Endothelial cell of umbilical vein (primary cell): ENCODE measurements around the gene HOXA11. TPM values are rescaled to one million over a fixed set of nuclear protein-coding genes. Genes with fewer than 3 reads are reported as not detected.

ENCODE experiments used
- BruUV-seq: library from RNA; stranded (reverse); fragments of 400-500 nt; replicated peaks from 2 replicates; lab custom pipeline; 2021; lab: Mats Ljungman, UMichigan
- CTCF ChIA-PET: fragments of 300-600, 350-600 bp; sonication (Branson Sonifier 250); formaldehyde crosslinking; loops from one replicate; lab custom pipeline; 2021; ENCODE audit warnings: antibody characterized with exemption, inconsistent platforms; lab: Charles Lee
- POLR2A ChIA-PET: fragments of 300-600, 350-600 bp; sonication (Branson Sonifier 250); formaldehyde crosslinking; loops from one replicate; lab custom pipeline; 2021; ENCODE audit warnings: antibody characterized with exemption, inconsistent platforms; lab: Charles Lee
- DNase-seq: peaks from one replicate; pipeline ENCODE4 v3.0.0-alpha.2; 2011; ENCODE audit warnings: low read depth, low spot score
- FAIRE-seq: peaks from 2 replicates; lab custom pipeline; 2011; peaks lifted over from hg19 to GRCh38; lab: Jason Lieb, UNC
- H2AFZ ChIP-seq: 2 replicates; pipeline ENCODE4 v1.6.0; 2012; ENCODE audit warnings: low read depth, low read length, control low read depth, inconsistent platforms
- H3K27ac ChIP-seq: 2 replicates; pipeline ENCODE4 v1.5.1; 2011; ENCODE audit warnings: low read depth, mild to moderate bottlenecking, control low read depth, low read length, moderate library complexity; ENCODE audit not compliant: insufficient read depth
- H3K27me3 ChIP-seq, 2 experiments: 2 replicates each; pipeline versions ENCODE4 v1.6.0 to v1.6.1; 2011; ENCODE audit warnings: low read length in 2 of 2, mixed read lengths in 1 of 2; ENCODE audit not compliant: control insufficient read depth in 2 of 2, insufficient read depth in 2 of 2
- H3K36me3 ChIP-seq, 2 experiments: 2 replicates in 1 of 2; 3 replicates in 1 of 2; pipeline ENCODE4 v1.5.1; 2011; ENCODE audit warnings: low read length in 2 of 2, mild to moderate bottlenecking in 1 of 2, moderate library complexity in 1 of 2; ENCODE audit not compliant: control insufficient read depth in 2 of 2, insufficient read depth in 2 of 2; ENCODE audit errors: extremely low read depth in 1 of 2
- H3K4me1 ChIP-seq: 3 replicates; pipeline ENCODE4 v1.5.1; 2011; ENCODE audit warnings: mild to moderate bottlenecking, low read length; ENCODE audit not compliant: control insufficient read depth, insufficient read depth; ENCODE audit errors: extremely low read depth
- H3K4me2 ChIP-seq: 2 replicates; pipeline ENCODE4 v1.6.1; 2011; ENCODE audit warnings: low read length, control low read depth, mixed read lengths; ENCODE audit not compliant: insufficient read depth
- H3K4me3 ChIP-seq, 3 experiments: fragments of 200-600 bp in 1 of 3; sonication (generic), shearing (Covaris generic) in 1 of 3; replicated peaks in 1 of 3; 2 replicates each; pipeline ENCODE4 v1.5.1; 2011 to 2016; ENCODE audit warnings: control low read depth in 3 of 3, low read length in 3 of 3, mild to moderate bottlenecking in 2 of 3, inconsistent platforms in 1 of 3, low read depth in 1 of 3, moderate library complexity in 1 of 3; ENCODE audit not compliant: insufficient read depth in 1 of 3
- H3K79me2 ChIP-seq: 2 replicates; pipeline ENCODE4 v1.6.0; 2012; ENCODE audit warnings: low read length, inconsistent platforms; ENCODE audit not compliant: control insufficient read depth, insufficient read depth
- H3K9ac ChIP-seq: replicated peaks from 2 replicates; pipeline ENCODE3; 2011; ENCODE audit warnings: low read length, control low read depth; ENCODE audit not compliant: insufficient read depth; ENCODE audit errors: extremely low read depth
- H3K9me1 ChIP-seq: replicated peaks from 3 replicates; pipeline ENCODE4 v1.6.0; 2011; ENCODE audit warnings: mild to moderate bottlenecking, low read length; ENCODE audit not compliant: control insufficient read depth, insufficient read depth; ENCODE audit errors: extremely low read depth
- H3K9me3 ChIP-seq: replicated peaks from 2 replicates; pipeline ENCODE4 v1.5.1; 2012; ENCODE audit warnings: low read length, inconsistent platforms; ENCODE audit not compliant: control insufficient read depth, insufficient read depth
- H4K20me1 ChIP-seq: replicated peaks from 2 replicates; pipeline ENCODE3; 2011; ENCODE audit warnings: mild to moderate bottlenecking, low read length; ENCODE audit not compliant: control insufficient read depth, insufficient read depth; ENCODE audit errors: extremely low read depth
- EZH2 ChIP-seq: IDR thresholded peaks from 2 replicates; pipeline ENCODE4 v1.6.1; 2012; ENCODE audit warnings: borderline replicate concordance, low read depth, mild to moderate bottlenecking, moderate library complexity, low read length, inconsistent platforms; ENCODE audit not compliant: severe bottlenecking
- FOS ChIP-seq: IDR thresholded peaks from 2 replicates; pipeline ENCODE4 v1.6.1; 2011; ENCODE audit warnings: mild to moderate bottlenecking, low read length, moderate library complexity, borderline replicate concordance; ENCODE audit not compliant: insufficient read depth
- GATA2 ChIP-seq: IDR thresholded peaks from 2 replicates; pipeline ENCODE4 v1.7.0; 2011; ENCODE audit warnings: low read depth, mild to moderate bottlenecking, moderate library complexity, mixed read lengths, low read length; ENCODE audit not compliant: insufficient read length, insufficient read depth
- JUN ChIP-seq: IDR thresholded peaks from 2 replicates; pipeline ENCODE4 v1.6.1; 2011; ENCODE audit warnings: borderline replicate concordance, low read depth; ENCODE audit not compliant: insufficient read length, insufficient read depth
- MYC ChIP-seq: IDR thresholded peaks from one replicate; pipeline ENCODE4 v1.6.1; 2011; ENCODE audit warnings: mild to moderate bottlenecking, low read depth, low read length
- POLR2A ChIP-seq: IDR thresholded peaks from 2 replicates; pipeline ENCODE4 v1.6.1; 2012; ENCODE audit warnings: low read depth, mild to moderate bottlenecking, control low read depth, low read length
- POLR2AphosphoS5 ChIP-seq: IDR thresholded peaks from 2 replicates; pipeline ENCODE4 v1.6.1; 2012; ENCODE audit warnings: low read depth, mild to moderate bottlenecking, control low read depth, low read length, moderate library complexity; ENCODE audit not compliant: insufficient read depth
- dilution Hi-C: fragments of 300-500 bp; cut with MboI; formaldehyde crosslinking; loops from one replicate; pipeline ENCODE4 v1.15.0; 2019; ENCODE audit warnings: low sequenced_read_pairs; ENCODE audit not compliant: extremely low pct_ligation_motif_present
- intact Hi-C: fragments of 100-400 bp; cut with micrococcal nuclease; formaldehyde crosslinking; loops from one replicate; pipeline ENCODE4 v1.10.0; 2022
- microRNA counts: library from miRNA; unstranded; fragments of <30 nt; microRNA quantifications from one replicate; lab custom pipeline; 2016
- microRNA-seq: library from miRNA; unstranded; fragments of <30 nt; microRNA quantifications from one replicate; pipeline ENCODE4 v1.2.0, GENCODE V29; 2021; ENCODE audit warnings: borderline number of aligned reads, borderline replicate concordance
- polyA plus RNA-seq, 4 experiments: library from polyadenylated mRNA; depleted of rRNA in 3 of 4; stranded (reverse) in 3 of 4; unstranded in 1 of 4; fragments of >200 nt; gene quantifications; 2 replicates each; pipeline versions ENCODE4 v1.2.1 to v1.2.3, GENCODE V29; 2011 to 2012; ENCODE audit warnings: missing spikeins in 1 of 4
- small RNA-seq: library from RNA; depleted of rRNA; stranded (forward); fragments of <200 nt; gene quantifications from one replicate; pipeline ENCODE3, GENCODE V24; 2012; ENCODE audit warnings: low replicate concordance, low read depth; ENCODE audit not compliant: insufficient read depth, insufficient read length
- total RNA-seq: library from RNA; stranded (reverse); gene quantifications from 2 replicates; pipeline ENCODE4 v1.2.3, GENCODE V29; 2021
- TF ChIP-seq, protein P1 (sequence below), 2 donors: IDR thresholded peaks; 1 replicate in 1 of 2; 2 replicates in 1 of 2; pipeline ENCODE4 v1.5.1; 2011; ENCODE audit warnings: low read length in 2 of 2, mild to moderate bottlenecking in 2 of 2, moderate library complexity in 2 of 2, control low read depth in 1 of 2, inconsistent platforms in 1 of 2, low read depth in 1 of 2; ENCODE audit not compliant: insufficient read depth in 1 of 2; ENCODE audit errors: extremely low read depth in 1 of 2
- TF ChIP-seq, protein P2 (sequence below): IDR thresholded peaks from 2 replicates; pipeline ENCODE4 v1.6.1; 2011; ENCODE audit not compliant: insufficient read depth, insufficient read length

The HOXA11 gene
- total and polyA plus RNA-seq, 2 donors (not counting 3 experiments of a cell fraction or from before 2014, with no cell fraction given): 10.4 to 16.7 TPM

GRCh38 chr7:27131390-27131819 is 53.6 kb downstream of the HOXA11 start:
- H3K27me3 ChIP-seq: no peaks in the 10 kb centered on the region
- no peak for FAIRE-seq
- H3K79me2 ChIP-seq: peaks cover 73% of the 10 kb centered on the region
- peak overlapping the region; percentile 36 for H3K9ac ChIP-seq
- POLR2A ChIA-PET: interaction anchor here (0.7 to 1.6 kb wide), 4 partner anchors 17 to 443 kb away, joined by 3 to 6 read pairs (median 4); partner anchors contain the start of gene SKAP2
- H3K27ac ChIP-seq: peak overlapping the region; percentile 67
- DNase-seq: peak; percentile 37
- dilution Hi-C loops (no loop called here), intact Hi-C loops (no loop called here)
- no peaks in the 10 kb centered on the region for H3K9me3 ChIP-seq
- H4K20me1 ChIP-seq: no peaks in the 10 kb centered on the region
- TSS peak; percentile 77 for BruUV-seq
- no peaks in the 10 kb centered on the region for H3K9me1 ChIP-seq
- H3K4me1 ChIP-seq: peaks cover 65% of the 10 kb centered on the region
- CTCF ChIA-PET: interaction anchor here (0.9 to 2.7 kb wide), 17 partner anchors 10 to 762 kb away, joined by 3 to 16 read pairs (median 6); partner anchors contain the start of gene HOXA5
- TF ChIP-seq POLR2A (no peak), FOS (no peak), MYC (no peak), JUN (no peak), POLR2AphosphoS5 (no peak), GATA2 (no peak), EZH2 (no peak)
- TF ChIP-seq, protein P1, sequence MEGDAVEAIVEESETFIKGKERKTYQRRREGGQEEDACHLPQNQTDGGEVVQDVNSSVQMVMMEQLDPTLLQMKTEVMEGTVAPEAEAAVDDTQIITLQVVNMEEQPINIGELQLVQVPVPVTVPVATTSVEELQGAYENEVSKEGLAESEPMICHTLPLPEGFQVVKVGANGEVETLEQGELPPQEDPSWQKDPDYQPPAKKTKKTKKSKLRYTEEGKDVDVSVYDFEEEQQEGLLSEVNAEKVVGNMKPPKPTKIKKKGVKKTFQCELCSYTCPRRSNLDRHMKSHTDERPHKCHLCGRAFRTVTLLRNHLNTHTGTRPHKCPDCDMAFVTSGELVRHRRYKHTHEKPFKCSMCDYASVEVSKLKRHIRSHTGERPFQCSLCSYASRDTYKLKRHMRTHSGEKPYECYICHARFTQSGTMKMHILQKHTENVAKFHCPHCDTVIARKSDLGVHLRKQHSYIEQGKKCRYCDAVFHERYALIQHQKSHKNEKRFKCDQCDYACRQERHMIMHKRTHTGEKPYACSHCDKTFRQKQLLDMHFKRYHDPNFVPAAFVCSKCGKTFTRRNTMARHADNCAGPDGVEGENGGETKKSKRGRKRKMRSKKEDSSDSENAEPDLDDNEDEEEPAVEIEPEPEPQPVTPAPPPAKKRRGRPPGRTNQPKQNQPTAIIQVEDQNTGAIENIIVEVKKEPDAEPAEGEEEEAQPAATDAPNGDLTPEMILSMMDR (IDR thresholded peaks at IDR 0.05; ENCODE audit: extremely low read depth in 1 of 2, insufficient read depth in 1 of 2, low read depth in 1 of 2, low read length in 2 of 2): no peak
- TF ChIP-seq, protein P2, sequence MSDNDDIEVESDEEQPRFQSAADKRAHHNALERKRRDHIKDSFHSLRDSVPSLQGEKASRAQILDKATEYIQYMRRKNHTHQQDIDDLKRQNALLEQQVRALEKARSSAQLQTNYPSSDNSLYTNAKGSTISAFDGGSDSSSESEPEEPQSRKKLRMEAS: no peak
- peaks cover 0 to 11% of the 10 kb centered on the region in 2 experiments for H3K36me3 ChIP-seq
- peak overlapping the region in 2 of 3 experiments; percentile 40 to 60 for H3K4me3 ChIP-seq
- peak overlapping the region; percentile 46 for H3K4me2 ChIP-seq
- H2AFZ ChIP-seq: no peak overlapping the region

MicroRNAs encoded within 50 kb of the gene (microRNA counts, 767-probe panel; counts per million panel counts)
- 723 counts per million, percentile 96 among the panel's probes with 10 or more counts for microRNA hsa-miR-196b-5p (lab: Ali Mortazavi, UCI)

Small RNA genes within 50 kb of the gene (microRNA-seq; reads per million reads assigned to microRNA genes)
- 5,893 reads per million, percentile 95 among the genes with 10 or more reads in this experiment for gene MIR196B

Small RNA genes within 50 kb of the gene (small RNA-seq; reads per million reads assigned to genes)
- gene AC004080.5 (not detected), gene RF02140 (not detected), gene RF02141 (not detected)

Other genes with a start within 250 kb of the HOXA11 start
- 1.5 and 2.4 TPM in 2 replicates for gene HOXA1, start 89.2 kb downstream of the HOXA11 start, total RNA-seq
- 1.2 and 1.5 TPM in 2 replicates for gene HOXA1, start 89.2 kb downstream of the HOXA11 start, polyA plus RNA-seq
- 2.2 and 2.3 TPM in 2 replicates for gene HOXA2, start 82.5 kb downstream of the HOXA11 start, total RNA-seq
- gene HOXA2, start 82.5 kb downstream of the HOXA11 start, polyA plus RNA-seq: 1.6 and 1.9 TPM in 2 replicates
- 7.5 and 8.1 TPM in 2 replicates for gene HOXA4, start 54.5 kb downstream of the HOXA11 start, total RNA-seq
- 4.9 and 5.8 TPM in 2 replicates for gene HOXA4, start 54.5 kb downstream of the HOXA11 start, polyA plus RNA-seq
- gene HOXA5, start 41.6 kb downstream of the HOXA11 start, total RNA-seq: 18.8 and 21.4 TPM in 2 replicates
- 18.6 and 22.1 TPM in 2 replicates for gene HOXA5, start 41.6 kb downstream of the HOXA11 start, polyA plus RNA-seq
- gene HOXA6, start 37.5 kb downstream of the HOXA11 start, total RNA-seq: 17.9 and 20.7 TPM in 2 replicates
- 7.8 and 10.0 TPM in 2 replicates for gene HOXA6, start 37.5 kb downstream of the HOXA11 start, polyA plus RNA-seq
- gene HOXA3, start 32.6 kb downstream of the HOXA11 start, total RNA-seq: 12.0 and 14.0 TPM in 2 replicates
- gene HOXA3, start 32.6 kb downstream of the HOXA11 start, polyA plus RNA-seq: 4.2 and 4.7 TPM in 2 replicates
- gene HOXA7, start 28.6 kb downstream of the HOXA11 start, total RNA-seq: 15.6 and 18.5 TPM in 2 replicates
- gene HOXA7, start 28.6 kb downstream of the HOXA11 start, polyA plus RNA-seq: 16.9 and 18.1 TPM in 2 replicates
- 61.6 and 62.9 TPM in 2 replicates for gene HOXA9, start 19.7 kb downstream of the HOXA11 start, total RNA-seq
- 47.2 and 84.1 TPM in 2 replicates for gene HOXA9, start 19.7 kb downstream of the HOXA11 start, polyA plus RNA-seq
- gene HOXA10, start 10.9 kb downstream of the HOXA11 start, total RNA-seq: 24.4 and 27.6 TPM in 2 replicates
- 23.7 and 30.3 TPM in 2 replicates for gene HOXA10, start 10.9 kb downstream of the HOXA11 start, polyA plus RNA-seq
- 0.09 and 0.22 TPM in 2 replicates for gene HOXA13, start 14.9 kb upstream of the HOXA11 start, total RNA-seq
- gene HOXA13, start 14.9 kb upstream of the HOXA11 start, polyA plus RNA-seq: 0.02 TPM in 1 of 2 replicates, not detected in the other
- not detected in 2 replicates for gene EVX1, start 57.6 kb upstream of the HOXA11 start, total RNA-seq
- not detected in 2 replicates for gene EVX1, start 57.6 kb upstream of the HOXA11 start, polyA plus RNA-seq